MM.1S (cell line): Measurements from ENCODE around the gene IGFBP5.

Experiments
- CTCF ChIP-seq: fragments of 300-600 bp; sonication (generic); IDR thresholded peaks from 2 replicates; pipeline ENCODE4 v1.5.1; 2016; ENCODE audit warnings: antibody characterized with exemption, low read length, mixed read lengths
- EZH2 ChIP-seq: fragments of 300-600 bp; sonication (generic); optimal IDR thresholded peaks from 2 replicates; pipeline ENCODE3; 2017; ENCODE audit warnings: low read depth, mild to moderate bottlenecking, antibody characterized with exemption, low read length, mixed read lengths
- EZH2phosphoT487 ChIP-seq: fragments of 300-600 bp; sonication (generic); IDR thresholded peaks from 2 replicates; pipeline ENCODE4 v1.6.1; 2018; ENCODE audit warnings: antibody characterized with exemption, low read length

- TF ChIP-seq CTCF (no peak), EZH2 (no peak), EZH2phosphoT487 (no peak)
These were observed 42.1 kb downstream of the IGFBP5 start for GRCh38 chr2:216653093-216653799.
